Kidney capillary endothelial cell (primary cell): ENCODE data around the gene SH3YL1.

Experiments
- DNase-seq: peaks from one replicate; pipeline ENCODE4 v3.0.0-alpha.2; 2018; ENCODE audit warnings: low spot score

Gene SH3YL1

DNA sequence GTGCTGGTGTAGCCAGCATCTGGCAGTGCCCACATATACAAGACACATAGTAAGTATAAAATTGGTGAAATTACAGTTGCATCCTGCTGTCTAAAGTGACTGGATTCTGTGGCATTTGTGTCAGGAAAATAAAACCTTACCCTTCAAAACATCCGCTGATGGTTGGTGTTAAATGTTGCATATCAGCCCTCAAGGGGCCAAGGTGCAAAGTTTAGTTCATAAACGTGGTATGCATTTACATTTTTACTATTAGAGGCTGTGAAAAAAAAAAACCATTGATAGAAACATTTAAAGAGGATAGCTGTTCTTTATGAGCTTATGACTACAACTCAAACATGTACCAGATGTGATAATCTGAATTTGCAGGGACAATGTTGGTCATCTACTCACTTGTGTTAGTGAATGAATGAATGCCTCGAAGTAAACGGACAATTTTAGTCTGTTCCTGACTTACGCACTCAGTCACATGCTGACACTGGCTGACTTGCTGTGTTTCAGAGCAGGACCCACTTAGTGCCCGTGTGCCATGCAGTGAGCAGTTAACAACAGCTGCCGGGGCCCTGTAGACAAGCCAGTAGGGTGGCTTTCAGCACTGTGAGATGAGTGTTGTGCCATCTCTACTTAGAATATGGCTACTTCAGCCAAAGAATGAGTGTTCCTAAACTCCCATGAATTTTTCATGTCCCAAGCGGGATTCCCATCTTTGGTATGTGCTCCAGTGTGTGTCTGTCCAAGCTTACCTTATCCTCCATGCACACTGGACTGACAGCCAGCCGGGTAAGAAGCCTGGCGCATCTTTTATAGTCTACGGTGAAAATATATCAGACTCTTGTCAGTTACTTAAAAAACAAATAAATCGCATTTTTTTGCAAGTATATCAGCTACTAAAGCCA, 18.8 kb upstream of the SH3YL1 start:
- DNase-seq = no peak

- DNase-seq = no peak
Observed at GRCh38 chr2:281381-281780, 17.5 kb upstream of the SH3YL1 start.

DNA sequence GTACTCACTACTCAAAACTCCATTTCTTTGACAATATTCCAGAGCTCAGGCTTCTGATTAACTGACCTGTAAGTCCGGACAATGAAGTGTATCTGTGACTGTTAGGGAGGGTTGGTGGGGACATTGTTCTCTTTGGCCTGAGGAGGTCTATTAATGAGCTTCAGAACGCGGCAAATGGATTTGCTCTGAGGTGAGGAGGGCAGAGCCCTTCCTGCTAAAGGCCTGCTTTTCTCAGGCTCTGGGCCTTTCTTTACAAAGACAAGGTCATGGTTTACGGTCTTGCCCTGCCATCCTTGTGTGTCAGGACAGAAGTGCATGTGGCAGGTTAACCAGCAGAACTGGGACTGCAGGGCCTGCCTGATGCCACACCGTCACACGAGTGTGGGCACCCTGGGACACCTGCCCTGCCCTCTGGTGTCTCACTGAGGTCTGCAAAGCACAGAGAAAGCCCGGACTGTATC, 16.8 kb upstream of the SH3YL1 start:
- no peak for DNase-seq

DNA sequence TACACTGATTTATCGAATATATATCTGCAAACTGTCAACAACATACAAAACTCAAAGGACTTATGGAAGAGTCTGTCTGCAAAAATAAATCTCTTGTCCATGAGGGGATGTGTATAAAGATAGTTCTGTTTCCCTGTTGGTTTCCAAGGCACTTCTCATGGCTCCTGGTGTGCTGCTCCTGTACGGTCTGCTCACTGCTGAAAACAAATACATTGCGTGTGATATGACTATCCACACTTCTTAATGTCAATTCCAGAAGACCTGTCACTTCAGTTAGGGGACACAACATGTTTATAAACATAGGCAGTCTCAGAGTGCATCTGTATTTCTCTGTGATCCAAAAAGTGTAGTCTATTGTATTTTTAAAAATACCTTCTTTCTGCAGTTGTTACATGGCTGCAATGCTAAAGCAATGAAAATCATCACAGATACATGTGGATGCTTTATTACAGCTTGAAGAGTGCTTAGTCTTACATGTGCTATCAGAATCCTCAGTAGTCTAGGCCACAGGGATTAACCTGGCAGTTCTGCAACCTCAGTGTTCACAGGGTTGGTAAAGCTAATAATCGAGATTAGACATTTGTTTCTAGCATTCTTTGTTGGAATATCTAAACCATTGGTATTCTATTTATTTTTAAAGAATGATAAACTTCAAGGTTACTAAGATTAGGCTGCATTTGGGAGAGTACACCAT, 16.3 kb upstream of the SH3YL1 start:
- DNase-seq = no peak

DNA sequence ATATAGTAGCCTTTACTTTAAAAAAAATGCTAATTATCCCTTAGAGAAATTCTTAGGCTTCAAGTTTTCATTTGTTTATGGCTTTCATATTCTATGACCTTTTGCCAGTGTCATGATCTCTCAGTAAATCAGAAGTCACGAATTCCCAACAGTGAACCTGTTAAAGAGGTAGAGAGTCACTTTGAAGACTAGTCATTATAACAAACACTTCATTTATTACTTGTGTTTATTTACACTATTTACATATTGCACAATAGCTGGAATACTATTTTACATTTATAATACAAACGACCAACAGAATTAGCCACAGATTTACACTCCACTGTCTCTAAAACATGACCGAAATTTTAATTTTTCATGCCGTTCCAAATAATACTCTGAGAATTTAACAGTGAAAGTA, 15.5 kb upstream of the SH3YL1 start:
- DNase-seq = no peak

DNA sequence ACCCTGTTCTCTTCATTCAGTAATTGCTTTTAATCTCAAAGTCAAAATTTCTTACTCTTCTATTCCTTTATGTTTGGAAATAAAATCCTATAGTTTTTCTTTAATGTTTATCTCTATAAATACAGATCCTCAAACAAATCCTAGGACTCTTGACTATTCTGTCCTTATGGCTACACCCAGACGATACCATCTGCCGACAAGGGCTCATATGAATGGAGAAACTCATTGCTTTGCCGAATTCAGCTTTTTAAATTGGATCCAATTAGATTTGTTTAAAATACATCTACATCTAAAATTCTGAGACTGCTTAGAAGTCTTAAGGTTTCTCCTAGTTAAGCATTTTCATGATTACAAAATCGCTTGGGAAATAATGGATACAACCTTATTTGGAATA, 15.1 kb upstream of the SH3YL1 start:
- no peak for DNase-seq

DNA sequence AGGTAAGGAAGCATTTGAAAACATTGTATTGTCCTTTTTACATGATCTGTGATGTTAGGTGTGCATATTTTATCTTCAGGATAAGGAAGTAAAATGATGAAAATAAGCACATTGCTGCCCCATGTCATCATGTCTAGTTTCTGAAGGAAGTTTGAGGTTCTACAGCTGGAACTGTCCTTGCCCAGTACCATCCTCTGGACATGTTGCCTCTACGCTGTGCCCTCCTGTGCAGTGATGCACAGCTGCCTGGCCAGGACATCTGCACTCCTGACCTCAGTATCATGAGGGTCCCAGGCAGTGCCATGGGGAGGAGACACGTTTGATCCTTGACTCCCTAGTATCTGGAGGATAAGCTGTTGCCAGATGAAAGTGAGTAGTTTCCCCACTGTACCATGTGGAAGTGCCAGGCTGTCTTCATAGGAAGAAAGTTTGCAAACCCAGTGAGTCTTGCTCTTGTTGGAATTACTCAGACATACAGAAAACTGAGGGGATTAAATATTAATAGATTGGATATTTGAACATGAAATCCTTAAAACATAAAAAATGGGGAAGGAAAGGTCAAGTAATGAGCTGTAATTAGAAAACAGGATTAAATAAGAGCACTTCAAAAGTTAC, 14.6 kb upstream of the SH3YL1 start:
- DNase-seq = no peak

DNA sequence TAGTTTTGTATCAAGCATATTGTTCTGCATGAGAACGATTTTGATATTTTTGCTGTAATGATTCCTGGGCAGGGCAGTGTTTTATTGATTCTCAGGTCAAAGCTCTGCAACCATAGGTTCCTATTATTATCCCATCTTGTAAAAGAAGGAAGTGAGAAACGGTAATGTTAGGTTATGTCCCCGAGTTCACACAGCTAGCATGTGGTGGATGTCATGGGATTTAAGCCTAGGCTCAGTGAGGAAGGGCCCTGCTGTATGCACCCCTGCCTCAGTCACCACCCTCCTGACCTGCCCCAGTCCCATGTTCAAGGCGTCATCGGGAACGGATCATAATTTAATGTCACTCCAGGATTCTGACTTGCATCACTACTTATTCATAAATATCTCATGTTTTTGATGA, 11.6 kb upstream of the SH3YL1 start:
- DNase-seq = no peak

DNA sequence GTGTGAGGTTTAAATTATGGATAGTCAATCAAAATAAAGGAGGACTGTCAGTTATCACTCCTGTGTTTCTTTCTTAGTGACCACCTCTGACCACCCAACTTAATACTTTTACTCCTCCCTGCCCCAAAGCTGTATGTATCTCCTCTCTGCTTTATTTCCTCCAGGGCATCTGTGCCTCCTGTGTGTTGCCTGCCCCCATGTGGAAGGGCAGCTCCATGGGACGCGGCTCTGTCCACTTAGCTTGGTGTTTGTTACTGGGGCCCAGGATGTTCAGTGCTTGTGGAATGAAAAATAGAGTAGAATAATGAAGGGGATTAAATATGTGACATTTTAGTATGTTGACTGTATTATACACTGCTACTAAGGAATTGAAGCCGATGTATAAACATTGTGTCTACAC, 10.7 kb upstream of the SH3YL1 start:
- no peak for DNase-seq

DNA sequence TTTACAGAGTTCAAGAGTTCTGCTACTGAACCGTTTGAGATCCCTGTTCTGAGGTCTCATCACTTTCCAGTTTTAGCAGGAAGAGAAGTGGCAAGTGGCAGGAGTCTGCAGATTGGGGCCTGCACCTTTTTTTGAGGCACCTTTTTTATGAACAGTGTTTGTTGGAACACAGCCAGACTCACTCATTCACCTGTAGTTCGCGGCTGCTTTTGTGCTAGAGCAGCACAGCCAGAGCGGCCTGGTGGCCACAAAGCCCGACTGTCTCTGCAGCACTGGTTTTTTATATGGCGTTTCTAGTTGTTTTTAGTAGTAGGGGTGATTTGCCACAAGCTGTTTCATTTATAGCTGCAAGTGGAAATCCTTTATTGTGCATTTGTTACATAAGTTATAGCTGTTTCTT, 9.5 kb upstream of the SH3YL1 start:
- no peak for DNase-seq

GRCh38 chr2:271917-272316, 8.1 kb upstream of the SH3YL1 start:
- no peak for DNase-seq

- no peak for DNase-seq
Observed at GRCh38 chr2:270861-271260, 7.0 kb upstream of the SH3YL1 start.

GRCh38 chr2:269356-270030, 5.7 kb upstream of the SH3YL1 start:
- no peak for DNase-seq

DNA sequence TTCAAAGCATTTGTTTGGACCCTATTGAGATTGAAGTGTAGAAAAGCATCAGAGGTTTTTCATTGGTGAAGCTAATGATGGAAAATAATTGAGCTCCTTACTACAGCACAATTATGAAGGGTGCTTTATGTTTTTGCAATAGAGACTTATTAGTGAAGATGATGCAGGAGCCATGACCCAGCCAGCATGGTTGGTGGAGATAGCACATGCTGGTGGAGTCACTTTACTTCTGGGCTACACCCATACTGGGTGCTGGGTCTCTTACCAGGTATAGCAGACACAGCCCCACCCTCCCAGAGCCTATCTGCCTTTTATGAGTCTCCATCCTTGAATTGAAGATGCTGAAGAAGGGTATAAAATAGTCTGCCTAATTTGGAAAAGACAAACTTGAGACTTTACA, 4.5 kb upstream of the SH3YL1 start:
- DNase-seq = no peak

DNA sequence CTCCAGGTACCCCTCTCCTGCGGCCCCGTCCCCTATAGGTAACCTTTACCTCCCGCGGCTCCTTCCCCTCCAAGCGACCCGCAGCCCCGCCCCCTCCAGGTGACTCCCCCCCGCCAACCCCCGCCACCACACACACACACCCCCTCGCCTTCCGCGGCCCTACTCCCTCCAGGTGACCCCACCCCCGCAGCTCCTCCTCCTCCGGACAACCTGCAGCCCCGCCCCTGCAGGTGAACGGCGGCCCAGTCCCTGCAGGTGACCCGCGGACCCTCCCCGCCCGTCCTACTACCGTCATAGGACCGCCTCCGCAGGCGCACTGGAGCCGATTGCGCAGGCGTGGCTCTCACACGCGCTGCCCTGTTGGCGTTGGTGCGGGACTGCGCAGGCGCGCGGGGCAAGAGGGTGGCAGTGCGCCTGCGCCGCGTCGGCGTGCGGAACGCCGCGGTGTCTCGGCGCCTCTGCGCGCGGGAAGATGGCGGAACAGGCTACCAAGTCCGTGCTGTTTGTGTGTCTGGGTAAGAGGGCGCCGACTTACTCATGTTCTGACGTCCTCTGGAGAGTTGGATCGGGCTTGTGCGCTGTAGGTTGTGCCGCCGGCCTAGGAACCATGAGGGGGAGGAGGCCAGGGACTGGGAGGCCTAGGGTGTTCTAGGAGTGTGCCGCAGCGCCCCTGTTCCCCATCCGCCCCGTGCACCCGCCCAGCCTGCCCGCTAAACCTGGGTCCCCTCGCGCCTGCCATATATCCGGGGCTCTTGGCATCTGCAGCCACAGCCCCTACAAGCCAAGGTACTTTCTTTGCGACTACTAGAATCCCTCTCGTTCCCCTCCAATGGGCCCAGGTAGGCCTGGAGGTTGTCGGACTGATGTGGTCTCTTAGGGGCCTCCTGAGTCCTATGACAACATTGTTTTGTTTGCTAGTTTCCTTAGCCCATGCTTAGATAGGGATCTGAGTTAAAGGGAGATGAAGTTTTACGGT, 949 bp upstream of the SH3YL1 start, which contains the start of gene ACP1:
ACP1 (plus strand) TSS at position 455 of the 976 bp plus-strand sequence; CDS start at position 473, 18 bp downstream.
- peak; percentile 96 for DNase-seq

DNA sequence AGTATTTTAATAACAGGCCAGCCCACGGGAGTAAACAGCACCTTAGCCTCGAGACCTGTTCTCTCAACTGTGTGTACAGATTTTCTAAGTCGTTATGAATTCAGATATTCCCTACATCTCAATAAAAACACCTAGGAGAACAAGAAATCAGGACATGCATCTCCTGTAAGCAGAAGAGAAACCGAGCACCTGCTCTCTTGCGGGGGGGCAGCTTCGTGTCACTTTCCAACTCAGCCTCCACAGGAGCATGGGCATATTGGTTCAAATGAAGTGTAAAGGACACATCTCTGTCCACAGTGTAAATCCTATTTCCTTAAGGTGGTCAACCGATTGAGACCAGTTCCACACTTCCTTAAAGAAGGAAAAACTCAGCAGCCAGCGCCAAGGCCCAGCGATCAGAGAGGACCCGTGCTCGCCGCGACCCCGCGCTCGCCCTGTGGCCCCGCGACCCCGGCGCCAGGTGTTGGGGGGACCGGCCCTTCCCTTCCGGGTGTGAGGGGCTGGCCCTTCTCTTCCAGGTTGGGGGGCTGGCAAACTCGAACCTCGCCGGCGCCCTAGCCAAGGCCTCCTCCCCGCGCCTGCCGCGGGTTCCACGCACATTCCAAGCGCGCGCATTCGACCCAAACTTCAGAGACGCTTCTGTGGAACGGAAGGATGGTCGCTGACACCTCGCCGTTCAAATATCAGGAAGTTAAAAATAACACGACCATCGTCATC, 652 bp downstream of the SH3YL1 start:
- no peak for DNase-seq

GRCh38 chr2:262117-262516, 1.7 kb downstream of the SH3YL1 start:
- DNase-seq = no peak

- no peak for DNase-seq
Observed at GRCh38 chr2:260507-261161, 3.2 kb downstream of the SH3YL1 start.

DNA sequence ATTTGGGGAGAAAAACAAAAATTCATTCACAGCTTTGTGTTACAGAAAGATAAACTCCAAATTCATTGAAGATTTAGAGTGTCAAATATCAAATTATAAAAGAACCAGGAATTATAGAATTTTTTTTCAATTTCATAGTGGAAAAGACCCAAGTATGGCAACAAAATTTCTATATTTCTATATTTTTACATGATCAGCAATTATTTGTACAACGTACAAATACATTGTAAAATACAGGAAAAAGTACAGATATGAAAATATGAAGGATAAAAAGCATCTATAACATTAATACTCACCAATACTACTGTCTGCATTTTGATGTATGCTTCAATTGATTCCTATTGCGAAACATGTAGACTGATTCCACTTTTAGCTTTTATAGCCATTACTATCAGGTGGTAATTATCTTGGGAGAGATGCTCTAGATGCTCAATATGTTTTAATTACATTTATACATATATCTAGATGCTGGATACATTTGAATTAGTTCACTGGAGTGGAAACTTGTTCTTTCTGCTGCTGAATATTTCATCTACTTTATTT, 4.0 kb downstream of the SH3YL1 start:
- DNase-seq = no peak

DNA sequence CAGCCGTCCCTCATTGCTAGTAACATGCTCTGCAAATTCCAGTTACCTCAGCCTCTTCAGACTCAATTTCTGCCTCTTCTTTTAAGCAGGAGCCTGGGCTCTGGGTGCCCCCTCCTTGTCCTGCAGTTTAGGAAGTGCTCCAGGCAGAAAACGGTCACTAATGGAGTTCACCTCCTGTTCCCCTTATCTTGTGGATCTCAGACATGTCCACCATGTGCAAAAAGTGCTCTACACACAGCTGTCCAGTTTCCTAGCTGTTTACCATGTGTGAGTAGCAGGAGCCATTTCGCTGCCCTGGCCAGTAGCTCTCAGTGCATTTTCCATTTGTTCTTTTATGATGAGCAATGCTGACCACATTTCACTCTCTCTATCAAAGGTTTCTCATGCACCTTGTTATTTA, 4.9 kb downstream of the SH3YL1 start:
- DNase-seq = no peak
